Coronary artery (tissue), 2 donors: Measurements from ENCODE around the gene RAB40C.

ENCODE experiments used
- DNase-seq: peaks from one replicate; pipeline ENCODE4 v3.0.0-alpha.2; 2017; ENCODE audit warnings: low spot score
- H3K27ac ChIP-seq, 2 donors: fragments of 200-600 bp; sonication (generic); one replicate each; pipeline ENCODE4 v1.5.1; 2016 to 2019
- H3K4me3 ChIP-seq: fragments of 200-600 bp; sonication (generic); 2 replicates; pipeline ENCODE4 v1.5.1; 2016; ENCODE audit warnings: mild to moderate bottlenecking, moderate library complexity
- TF ChIP-seq, protein P1 (sequence below): fragments of 200-600 bp; sonication (generic); IDR thresholded peaks from one replicate; pipeline ENCODE4 v1.5.1; 2019; ENCODE audit warnings: antibody characterized with exemption

The RAB40C gene

GRCh38 chr16:560204-560700 lies 29.6 kb upstream of the RAB40C start, which contains the start of gene PRR35:
TSS of gene PRR35 (plus strand) at chr16:560394. CDS start at chr16:563295, 2,901 bp downstream.
- no peak within 1 kb of the TSS for H3K27ac ChIP-seq
- TF ChIP-seq, protein P1, sequence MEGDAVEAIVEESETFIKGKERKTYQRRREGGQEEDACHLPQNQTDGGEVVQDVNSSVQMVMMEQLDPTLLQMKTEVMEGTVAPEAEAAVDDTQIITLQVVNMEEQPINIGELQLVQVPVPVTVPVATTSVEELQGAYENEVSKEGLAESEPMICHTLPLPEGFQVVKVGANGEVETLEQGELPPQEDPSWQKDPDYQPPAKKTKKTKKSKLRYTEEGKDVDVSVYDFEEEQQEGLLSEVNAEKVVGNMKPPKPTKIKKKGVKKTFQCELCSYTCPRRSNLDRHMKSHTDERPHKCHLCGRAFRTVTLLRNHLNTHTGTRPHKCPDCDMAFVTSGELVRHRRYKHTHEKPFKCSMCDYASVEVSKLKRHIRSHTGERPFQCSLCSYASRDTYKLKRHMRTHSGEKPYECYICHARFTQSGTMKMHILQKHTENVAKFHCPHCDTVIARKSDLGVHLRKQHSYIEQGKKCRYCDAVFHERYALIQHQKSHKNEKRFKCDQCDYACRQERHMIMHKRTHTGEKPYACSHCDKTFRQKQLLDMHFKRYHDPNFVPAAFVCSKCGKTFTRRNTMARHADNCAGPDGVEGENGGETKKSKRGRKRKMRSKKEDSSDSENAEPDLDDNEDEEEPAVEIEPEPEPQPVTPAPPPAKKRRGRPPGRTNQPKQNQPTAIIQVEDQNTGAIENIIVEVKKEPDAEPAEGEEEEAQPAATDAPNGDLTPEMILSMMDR: no peak
- H3K4me3 ChIP-seq: peak within 1 kb of the TSS; percentile 50
- DNase-seq: no peak

GRCh38 chr16:560701-561412 lies 29.0 kb upstream of the RAB40C start:
- H3K27ac ChIP-seq: no peak overlapping the region
- TF ChIP-seq, protein P1: no peak
- no peak for DNase-seq
- H3K4me3 ChIP-seq: no peak overlapping the region

GRCh38 chr16:561413-561794 lies 28.5 kb upstream of the RAB40C start:
- no peak overlapping the region for H3K4me3 ChIP-seq
- TF ChIP-seq, protein P1: no peak
- DNase-seq: no peak
- no peak overlapping the region for H3K27ac ChIP-seq

- no peak overlapping the region for H3K27ac ChIP-seq
- TF ChIP-seq, protein P1: no peak
- no peak for DNase-seq
- no peak overlapping the region for H3K4me3 ChIP-seq
Measured at GRCh38 chr16:561957-562938, 27.6 kb upstream of the RAB40C start.

GRCh38 chr16:563072-563644 lies 26.7 kb upstream of the RAB40C start:
- Histone ChIP-seq H3K27ac (no peak overlapping the region), H3K4me3 (no peak overlapping the region)
- TF ChIP-seq, protein P1: no peak
- no peak for DNase-seq

- Histone ChIP-seq H3K4me3 (no peak overlapping the region), H3K27ac (no peak overlapping the region)
- TF ChIP-seq, protein P1: no peak
- no peak for DNase-seq
Measured at GRCh38 chr16:564690-565418, 25.0 kb upstream of the RAB40C start.
